Measurements from ENCODE around the gene NDUFA9. TPM values are rescaled to one million over a fixed set of nuclear protein-coding genes. Genes with fewer than 3 reads are reported as not detected.
A peak's percentile ranks its signal among the peaks of the same experiment; 100 is the strongest.

The NDUFA9 gene
- total RNA-seq, 1 donor from 2014 or later: 78.9 TPM

DNA sequence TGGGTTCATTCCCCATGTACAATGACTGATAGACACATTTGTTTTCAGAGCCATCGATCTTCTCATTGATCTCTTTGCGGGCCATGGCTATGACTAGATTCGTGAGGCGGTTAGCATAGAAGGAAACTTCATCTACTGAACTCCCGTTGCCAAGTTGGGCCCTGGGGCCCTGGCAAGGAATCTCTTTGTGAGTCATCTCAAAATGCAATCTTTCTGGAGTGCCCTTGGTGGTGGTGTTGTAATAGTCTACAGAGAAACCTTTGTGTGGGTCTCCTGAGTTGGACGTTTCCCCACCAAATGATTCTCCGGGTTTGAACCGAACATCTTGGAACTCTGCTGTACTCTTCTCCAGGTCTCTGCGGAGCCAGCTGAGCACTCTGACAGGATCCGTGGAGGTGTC, 20.5 kb upstream of the NDUFA9 start:
- DNase-seq (ENCODE audit: extremely low spot score, unreplicated experiment): no peak
- no peaks in the 10 kb centered on the region for H3K36me3 Mint-ChIP-seq (ENCODE audit: unreplicated experiment)
- H3K9me3 Mint-ChIP-seq (ENCODE audit: unreplicated experiment): no peaks in the 10 kb centered on the region
- no peak overlapping the region for H3K4me3 Mint-ChIP-seq (ENCODE audit: unreplicated experiment)
- TF ChIP-seq, protein P1, sequence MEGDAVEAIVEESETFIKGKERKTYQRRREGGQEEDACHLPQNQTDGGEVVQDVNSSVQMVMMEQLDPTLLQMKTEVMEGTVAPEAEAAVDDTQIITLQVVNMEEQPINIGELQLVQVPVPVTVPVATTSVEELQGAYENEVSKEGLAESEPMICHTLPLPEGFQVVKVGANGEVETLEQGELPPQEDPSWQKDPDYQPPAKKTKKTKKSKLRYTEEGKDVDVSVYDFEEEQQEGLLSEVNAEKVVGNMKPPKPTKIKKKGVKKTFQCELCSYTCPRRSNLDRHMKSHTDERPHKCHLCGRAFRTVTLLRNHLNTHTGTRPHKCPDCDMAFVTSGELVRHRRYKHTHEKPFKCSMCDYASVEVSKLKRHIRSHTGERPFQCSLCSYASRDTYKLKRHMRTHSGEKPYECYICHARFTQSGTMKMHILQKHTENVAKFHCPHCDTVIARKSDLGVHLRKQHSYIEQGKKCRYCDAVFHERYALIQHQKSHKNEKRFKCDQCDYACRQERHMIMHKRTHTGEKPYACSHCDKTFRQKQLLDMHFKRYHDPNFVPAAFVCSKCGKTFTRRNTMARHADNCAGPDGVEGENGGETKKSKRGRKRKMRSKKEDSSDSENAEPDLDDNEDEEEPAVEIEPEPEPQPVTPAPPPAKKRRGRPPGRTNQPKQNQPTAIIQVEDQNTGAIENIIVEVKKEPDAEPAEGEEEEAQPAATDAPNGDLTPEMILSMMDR (IDR thresholded peaks at IDR 0.05): no peak
- H3K4me1 Mint-ChIP-seq (ENCODE audit: unreplicated experiment): no peaks in the 10 kb centered on the region
- peaks cover 55% of the 10 kb centered on the region for H3K27me3 Mint-ChIP-seq (ENCODE audit: unreplicated experiment)
- H3K27ac Mint-ChIP-seq (ENCODE audit: unreplicated experiment): no peak overlapping the region

DNA sequence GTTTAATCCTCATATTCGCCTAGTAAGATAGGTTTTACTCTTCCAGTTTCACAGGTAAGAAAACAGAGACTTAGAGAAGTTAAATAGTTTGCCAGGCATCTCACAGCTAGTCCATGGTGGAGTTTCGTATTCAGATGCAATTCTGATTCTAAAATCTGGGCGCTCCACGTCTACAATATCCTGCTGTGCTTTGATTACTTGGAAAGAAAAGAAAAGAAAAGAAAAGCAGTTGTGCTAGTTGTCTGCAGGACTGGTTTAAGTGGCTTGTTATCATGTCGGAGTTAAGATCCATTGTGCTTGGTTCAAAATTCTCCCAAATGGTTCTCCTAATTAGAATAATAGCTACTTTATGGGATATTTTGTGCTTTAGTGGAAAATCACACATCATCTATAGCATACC, 18.7 kb upstream of the NDUFA9 start:
- peaks cover 46% of the 10 kb centered on the region for H3K27me3 Mint-ChIP-seq (ENCODE audit: unreplicated experiment)
- no peaks in the 10 kb centered on the region for H3K36me3 Mint-ChIP-seq (ENCODE audit: unreplicated experiment)
- TF ChIP-seq, protein P1 (IDR thresholded peaks at IDR 0.05): no peak
- no peaks in the 10 kb centered on the region for H3K9me3 Mint-ChIP-seq (ENCODE audit: unreplicated experiment)
- H3K27ac Mint-ChIP-seq (ENCODE audit: unreplicated experiment): no peak overlapping the region
- H3K4me3 Mint-ChIP-seq (ENCODE audit: unreplicated experiment): no peak overlapping the region
- no peak for DNase-seq (ENCODE audit: extremely low spot score, unreplicated experiment)
- H3K4me1 Mint-ChIP-seq (ENCODE audit: unreplicated experiment): no peaks in the 10 kb centered on the region

DNA sequence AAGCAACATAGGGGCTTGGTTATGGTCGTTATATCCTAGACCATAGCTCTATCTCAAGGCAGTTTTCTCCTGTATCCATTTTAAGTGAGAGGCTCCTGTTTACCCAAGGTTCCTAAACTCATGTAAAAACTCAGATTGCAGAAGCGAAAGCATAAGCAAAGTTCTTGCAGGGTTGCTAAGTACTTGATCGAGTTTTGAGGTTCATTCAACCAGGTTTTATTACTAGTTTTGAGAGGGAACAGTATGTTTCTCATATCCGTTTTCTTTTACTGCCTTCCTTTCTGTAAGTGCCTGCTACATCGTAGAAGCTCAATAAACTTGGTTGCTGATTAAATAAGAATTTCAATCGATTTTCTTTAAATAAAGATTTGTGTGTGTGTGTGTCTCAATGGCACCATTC, 5.2 kb upstream of the NDUFA9 start:
- Mint-ChIP-seq H3K9me3 (ENCODE audit: unreplicated experiment) (no peaks in the 10 kb centered on the region), H3K27me3 (ENCODE audit: unreplicated experiment) (peaks cover 7% of the 10 kb centered on the region), H3K4me3 (ENCODE audit: unreplicated experiment) (no peak overlapping the region), H3K27ac (ENCODE audit: unreplicated experiment) (no peak overlapping the region), H3K4me1 (ENCODE audit: unreplicated experiment) (peaks cover 5% of the 10 kb centered on the region), H3K36me3 (ENCODE audit: unreplicated experiment) (no peaks in the 10 kb centered on the region)
- DNase-seq (ENCODE audit: extremely low spot score, unreplicated experiment): no peak
- TF ChIP-seq, protein P1 (IDR thresholded peaks at IDR 0.05): no peak

DNA sequence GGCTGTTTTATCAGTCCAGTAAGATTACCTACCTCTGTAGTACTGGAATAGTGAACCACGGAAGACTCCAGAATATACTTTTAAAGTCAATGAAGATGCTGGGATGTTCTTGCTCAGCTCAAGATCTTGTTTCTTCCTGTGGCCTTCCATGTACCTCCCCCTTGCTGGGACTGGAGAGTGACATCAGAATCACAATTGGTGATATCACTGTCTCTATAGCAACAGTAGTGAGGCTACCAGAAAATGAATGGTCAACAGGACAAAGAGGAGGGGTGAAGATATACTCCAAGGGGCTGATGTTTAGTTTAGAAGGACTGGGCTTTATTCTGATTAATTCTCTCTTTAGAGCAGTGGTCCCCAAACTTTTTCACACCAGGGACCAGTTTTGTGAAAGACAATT, 3.9 kb upstream of the NDUFA9 start:
- Mint-ChIP-seq H3K9me3 (ENCODE audit: unreplicated experiment) (no peaks in the 10 kb centered on the region), H3K27me3 (ENCODE audit: unreplicated experiment) (peaks cover 3% of the 10 kb centered on the region), H3K4me3 (ENCODE audit: unreplicated experiment) (no peak overlapping the region), H3K27ac (ENCODE audit: unreplicated experiment) (no peak overlapping the region), H3K4me1 (ENCODE audit: unreplicated experiment) (peaks cover 12% of the 10 kb centered on the region), H3K36me3 (ENCODE audit: unreplicated experiment) (no peaks in the 10 kb centered on the region)
- DNase-seq (ENCODE audit: extremely low spot score, unreplicated experiment): no peak
- TF ChIP-seq, protein P1 (IDR thresholded peaks at IDR 0.05): no peak

DNA sequence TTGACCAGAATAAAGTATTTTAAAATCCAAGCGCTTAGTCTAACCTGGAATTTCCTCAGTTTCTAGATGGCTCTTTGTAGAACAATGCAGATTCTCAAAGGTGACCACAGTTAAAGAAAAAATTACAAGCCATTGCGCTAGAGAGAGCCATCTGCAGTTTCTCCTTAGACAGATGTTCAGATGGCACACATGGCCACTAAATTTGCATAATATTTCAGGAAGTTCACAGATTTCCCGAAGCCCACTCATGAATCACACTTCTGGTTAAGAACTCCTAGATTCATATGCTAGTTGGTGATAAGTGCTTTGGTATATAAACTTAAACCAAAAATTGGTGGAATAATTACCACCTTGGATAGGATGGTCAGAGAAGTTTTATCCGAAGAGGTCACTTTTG, 812 bp upstream of the NDUFA9 start:
- Mint-ChIP-seq H3K36me3 (ENCODE audit: unreplicated experiment) (no peaks in the 10 kb centered on the region), H3K27ac (ENCODE audit: unreplicated experiment) (peak overlapping the region; percentile 99), H3K27me3 (ENCODE audit: unreplicated experiment) (no peaks in the 10 kb centered on the region), H3K4me1 (ENCODE audit: unreplicated experiment) (peaks cover 19% of the 10 kb centered on the region), H3K9me3 (ENCODE audit: unreplicated experiment) (no peaks in the 10 kb centered on the region), H3K4me3 (ENCODE audit: unreplicated experiment) (peak overlapping the region; percentile 97)
- TF ChIP-seq, protein P1 (IDR thresholded peaks at IDR 0.05): no peak
- no peak for DNase-seq (ENCODE audit: extremely low spot score, unreplicated experiment)

Measured in osteocyte (in vitro differentiated cells).